HepG2 (cell line): ENCODE results near the gene RPL21. TPM values are rescaled to one million over a fixed set of nuclear protein-coding genes. Genes with fewer than 3 reads are reported as not detected.

Experiments used
- GABPA ChIP-seq, 2 experiments: IDR thresholded peaks; 2 replicates each; pipeline ENCODE4 v1.6.1; 2011 to 2016; ENCODE audit warnings: low read depth in 2 of 2, low read length in 1 of 2, missing biosample characterization in 1 of 2, missing genetic modification characterization in 1 of 2
- HCFC1 ChIP-seq: fragments of 150-350 bp; IDR thresholded peaks from 2 replicates; pipeline ENCODE4 v1.6.1; 2014; ENCODE audit warnings: low read depth, low read length
- HMGXB4 ChIP-seq, 2 experiments: sonication (generic) in 1 of 2; formaldehyde crosslinking in 1 of 2; IDR thresholded peaks; 2 replicates each; pipeline versions ENCODE4 v1.4.0 to v1.6.1; 2018 to 2020; ENCODE audit warnings: missing genetic modification reagents in 2 of 2, borderline replicate concordance in 1 of 2, low read depth in 1 of 2, mild to moderate bottlenecking in 1 of 2, missing biosample characterization in 1 of 2
- HNF4A ChIP-seq: sonication (generic); formaldehyde crosslinking; IDR thresholded peaks from 2 replicates; pipeline ENCODE4 v1.4.0; 2020; ENCODE audit warnings: missing genetic modification reagents
- HNRNPLL ChIP-seq: fragments of 200-400 bp; formaldehyde crosslinking; IDR thresholded peaks from 2 replicates; pipeline ENCODE4 v1.6.1; 2017; ENCODE audit warnings: mild to moderate bottlenecking, low read depth, low read length; ENCODE audit not compliant: poor library complexity, severe bottlenecking
- HNRNPUL1 ChIP-seq: fragments of 200-400 bp; formaldehyde crosslinking; IDR thresholded peaks from 2 replicates; pipeline ENCODE4 v1.6.1; 2017; ENCODE audit warnings: low read depth, mild to moderate bottlenecking, low read length, moderate library complexity
- NFKB2 ChIP-seq: sonication (generic); formaldehyde crosslinking; IDR thresholded peaks from 2 replicates; pipeline ENCODE4 v1.4.0; 2020; ENCODE audit warnings: missing genetic modification reagents, borderline replicate concordance
- NR0B2 ChIP-seq: sonication (generic); formaldehyde crosslinking; IDR thresholded peaks from 2 replicates; pipeline ENCODE4 v1.4.0; 2020; ENCODE audit warnings: mild to moderate bottlenecking, missing genetic modification reagents
- RBM39 ChIP-seq: fragments of 200-400 bp; formaldehyde crosslinking; IDR thresholded peaks from one replicate; pipeline ENCODE4 v1.6.1; 2018; ENCODE audit warnings: antibody characterized with exemption, mild to moderate bottlenecking, low read depth, low read length; ENCODE audit not compliant: poor library complexity, severe bottlenecking
- SUZ12 ChIP-seq: fragments of 150-350 bp; IDR thresholded peaks from 2 replicates; pipeline ENCODE4 v1.6.1; 2014; ENCODE audit warnings: low read depth, low read length
- ZBTB49 ChIP-seq: sonication (generic); formaldehyde crosslinking; IDR thresholded peaks from 2 replicates; pipeline ENCODE4 v1.4.0; 2020; ENCODE audit warnings: missing genetic modification reagents, borderline replicate concordance
- ZNF281 ChIP-seq: sonication (generic); formaldehyde crosslinking; IDR thresholded peaks from 2 replicates; pipeline ENCODE4 v1.4.0; 2020; ENCODE audit warnings: missing genetic modification reagents, borderline replicate concordance
- ZNF430 ChIP-seq: sonication (generic); formaldehyde crosslinking; IDR thresholded peaks from 2 replicates; pipeline ENCODE4 v1.9.0; 2021; ENCODE audit warnings: mild to moderate bottlenecking, missing genetic modification reagents
- ZNF574 ChIP-seq: sonication (generic); formaldehyde crosslinking; IDR thresholded peaks from 2 replicates; pipeline ENCODE4 v1.4.0; 2020; ENCODE audit warnings: missing genetic modification reagents
- ZSCAN20 ChIP-seq: sonication (generic); formaldehyde crosslinking; IDR thresholded peaks from 2 replicates; pipeline ENCODE4 v1.4.0; 2020; ENCODE audit warnings: missing genetic modification reagents, mild to moderate bottlenecking, borderline replicate concordance
- polyA plus RNA-seq, 8 experiments: library from polyadenylated mRNA; depleted of rRNA in 3 of 8; stranded (reverse) in 7 of 8; unstranded in 1 of 8; fragments of >200 nt; fragmentation: Illumina TruSeq in 4 of 8; extraction: Trizol in 4 of 8; gene quantifications; 2 replicates each; pipeline versions ENCODE4 v1.2.1 to v1.2.3, GENCODE V29; 2011 to 2016; ENCODE audit warnings: low read depth in 4 of 8, missing spikeins in 1 of 8, mixed read lengths in 1 of 8; ENCODE audit not compliant: insufficient read depth in 1 of 8
- total RNA-seq, 5 experiments: library from RNA; depleted of rRNA; stranded (reverse); fragments of >200 nt; fragmentation: Illumina TruSeq; extraction: Trizol; gene quantifications; 2 replicates each; pipeline ENCODE4 v1.2.3, GENCODE V29; 2016; ENCODE audit warnings: low read depth in 1 of 5

Gene RPL21
- total and polyA plus RNA-seq, 2 of the 13 experiments (the other 11 are each of a cell fraction or from before 2014, with no cell fraction given) = 1,234 to 1,261 TPM

GRCh38 chr13:27251166-27252091 lies at the start of gene RPL21 (continued):
- peak; percentile 95 for TF ChIP-seq ZNF430 (CRISPR knock-in tag)
- peak; percentile 76 for TF ChIP-seq HNRNPLL
- peak; percentile 69 for TF ChIP-seq GABPA (IDR thresholded peaks at IDR 0.05; ENCODE audit: low read depth, low read length)
- TF ChIP-seq GABPA (CRISPR knock-in tag; IDR thresholded peaks at IDR 0.05; ENCODE audit: low read depth) = peak; percentile 92
- peak; percentile 71; the same call in 1 of the 2 replicates for TF ChIP-seq ZBTB49 (CRISPR knock-in tag)
- TF ChIP-seq NFKB2 (CRISPR knock-in tag) = peak; percentile 89
- peak; percentile 78 for TF ChIP-seq RBM39
- no peak for TF ChIP-seq SUZ12
- TF ChIP-seq ZSCAN20 (CRISPR knock-in tag) = no peak
- peak; percentile 27; the same call in 1 of the 2 replicates for TF ChIP-seq ZNF281
- TF ChIP-seq HMGXB4 (CRISPR knock-in tag; IDR thresholded peaks at IDR 0.05; ENCODE audit: borderline replicate concordance in 1 of 2, low read depth in 1 of 2) = peak; percentile 86 to 96; a peak in 3 of 4 replicates
- TF ChIP-seq HNRNPUL1 = no peak
- TF ChIP-seq HNF4A (CRISPR knock-in tag) = 0 out of 2 replicates have a peak, but pooled peaks have one; percentile 17
- peak; percentile 56; the same call in 1 of the 2 replicates for TF ChIP-seq ZNF574 (CRISPR knock-in tag)
- TF ChIP-seq HCFC1 = peak; percentile 17; the same call in 1 of the 2 replicates
- peak; percentile 93 for TF ChIP-seq NR0B2 (CRISPR knock-in tag)
